GM12873 (cell line): Measurements from ENCODE around the gene CRTC1.

Experiments used
- CTCF ChIP-seq: IDR thresholded peaks from 2 replicates; pipeline ENCODE4 v1.5.1; 2012; ENCODE audit warnings: low read depth, mild to moderate bottlenecking, moderate library complexity, low read length, control low read depth; ENCODE audit not compliant: insufficient read depth; ENCODE audit errors: missing control alignments

The CRTC1 gene

GRCh38 chr19:18768046-18768771 lies 84.7 kb downstream of the CRTC1 start:
- no peak for TF ChIP-seq CTCF

- no peak for TF ChIP-seq CTCF
Measured at GRCh38 chr19:18768997-18769891, 85.8 kb downstream of the CRTC1 start.

- no peak for TF ChIP-seq CTCF
Measured at GRCh38 chr19:18769989-18770528, 86.6 kb downstream of the CRTC1 start.

GRCh38 chr19:18770663-18771327 lies 87.3 kb downstream of the CRTC1 start:
- TF ChIP-seq CTCF = no peak

- peak; percentile 45 for TF ChIP-seq CTCF
Measured at GRCh38 chr19:18771328-18772242, 88.1 kb downstream of the CRTC1 start.

- no peak for TF ChIP-seq CTCF
Measured at GRCh38 chr19:18772620-18773587, 89.4 kb downstream of the CRTC1 start.
